Mucosa of gallbladder (tissue), 1 donor: Measurements from ENCODE around the gene VPS13D. TPM values are rescaled to one million over a fixed set of nuclear protein-coding genes. Genes with fewer than 3 reads are reported as not detected.
"Not testable (repeated sequence)": the region's sequence is repeated elsewhere in the genome, so short reads cannot be mapped to it uniquely, and the experiment has no call there.

ENCODE experiments used
- DNase-seq: peaks from one replicate; pipeline ENCODE4 v3.0.0-alpha.2; 2020; ENCODE audit warnings: low spot score
- total RNA-seq: library from RNA; stranded (reverse); gene quantifications from one replicate; pipeline ENCODE4 v1.2.1, GENCODE V29; 2021
- donor health status: DM: no; HTN: no; CAD: no.

The VPS13D gene
- total RNA-seq, 1 donor from 2014 or later = 69.0 TPM

GRCh38 chr1:12511516-12512468 lies 282.0 kb downstream of the VPS13D start:
- DNase-seq = no peak

GRCh38 chr1:12513181-12513580 lies 283.4 kb downstream of the VPS13D start:
- DNase-seq = no peak

- no peak for DNase-seq
These were observed 284.8 kb downstream of the VPS13D start for GRCh38 chr1:12514590-12514989.

- no peak for DNase-seq
These were observed 285.4 kb downstream of the VPS13D start for GRCh38 chr1:12515234-12515633.

- DNase-seq = no peak
These were observed 286.9 kb downstream of the VPS13D start for GRCh38 chr1:12516741-12517140.

- no peak for DNase-seq
These were observed 289.3 kb downstream of the VPS13D start for GRCh38 chr1:12518931-12519692.

- no peak for DNase-seq
These were observed 290.0 kb downstream of the VPS13D start for GRCh38 chr1:12519693-12520364.

GRCh38 chr1:12521096-12521495 lies 291.3 kb downstream of the VPS13D start:
- DNase-seq = no peak

GRCh38 chr1:12522780-12523179 lies 292.9 kb downstream of the VPS13D start:
- not testable (repeated sequence) for DNase-seq

GRCh38 chr1:12524266-12524665 lies 294.4 kb downstream of the VPS13D start:
- DNase-seq = no peak

- DNase-seq = peak; percentile 59
These were observed 295.7 kb downstream of the VPS13D start for GRCh38 chr1:12525311-12526181.

- peak; percentile 27 for DNase-seq
These were observed 297.7 kb downstream of the VPS13D start for GRCh38 chr1:12527564-12527963.

GRCh38 chr1:12528021-12528852 lies 298.4 kb downstream of the VPS13D start:
- peak; percentile 92 for DNase-seq

GRCh38 chr1:12529640-12530174 lies 299.9 kb downstream of the VPS13D start:
- DNase-seq = no peak

- no peak for DNase-seq
These were observed 300.8 kb downstream of the VPS13D start for GRCh38 chr1:12530462-12531178.

GRCh38 chr1:12531179-12531499 lies 301.3 kb downstream of the VPS13D start:
- no peak for DNase-seq

- no peak for DNase-seq
These were observed 302.8 kb downstream of the VPS13D start for GRCh38 chr1:12532405-12533315.

- no peak for DNase-seq
These were observed 306.3 kb downstream of the VPS13D start for GRCh38 chr1:12536023-12536639.
